ENCODE data around the gene ZNF385C. TPM values are rescaled to one million over a fixed set of nuclear protein-coding genes. Genes with fewer than 3 reads are reported as not detected.

Gene ZNF385C
- total RNA-seq, 1 experiment from 2014 or later, result 0.26 TPM

DNA sequence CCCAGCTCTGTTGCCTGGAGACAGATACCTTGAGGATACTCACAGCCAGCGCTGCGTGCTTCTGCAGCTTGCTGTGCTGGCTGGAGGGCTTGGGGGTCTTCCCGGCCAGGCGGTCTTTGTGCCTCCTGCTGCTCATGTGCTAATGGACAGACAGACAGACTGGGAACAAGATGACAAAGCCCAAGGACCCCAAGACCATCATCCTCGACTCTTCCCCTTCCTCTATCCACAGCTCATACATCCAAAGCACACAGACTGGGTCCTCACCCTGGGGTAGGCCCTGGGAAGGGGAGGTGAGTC lies 70.7 kb downstream of the ZNF385C start:
- Mint-ChIP-seq H3K27me3 (ENCODE audit: insufficient read depth, unreplicated experiment) (no peaks in the 10 kb centered on the region), H3K9me3 (ENCODE audit: unreplicated experiment) (no peaks in the 10 kb centered on the region)
- no TSS peak for BruUV-seq (replicated peaks)

DNA sequence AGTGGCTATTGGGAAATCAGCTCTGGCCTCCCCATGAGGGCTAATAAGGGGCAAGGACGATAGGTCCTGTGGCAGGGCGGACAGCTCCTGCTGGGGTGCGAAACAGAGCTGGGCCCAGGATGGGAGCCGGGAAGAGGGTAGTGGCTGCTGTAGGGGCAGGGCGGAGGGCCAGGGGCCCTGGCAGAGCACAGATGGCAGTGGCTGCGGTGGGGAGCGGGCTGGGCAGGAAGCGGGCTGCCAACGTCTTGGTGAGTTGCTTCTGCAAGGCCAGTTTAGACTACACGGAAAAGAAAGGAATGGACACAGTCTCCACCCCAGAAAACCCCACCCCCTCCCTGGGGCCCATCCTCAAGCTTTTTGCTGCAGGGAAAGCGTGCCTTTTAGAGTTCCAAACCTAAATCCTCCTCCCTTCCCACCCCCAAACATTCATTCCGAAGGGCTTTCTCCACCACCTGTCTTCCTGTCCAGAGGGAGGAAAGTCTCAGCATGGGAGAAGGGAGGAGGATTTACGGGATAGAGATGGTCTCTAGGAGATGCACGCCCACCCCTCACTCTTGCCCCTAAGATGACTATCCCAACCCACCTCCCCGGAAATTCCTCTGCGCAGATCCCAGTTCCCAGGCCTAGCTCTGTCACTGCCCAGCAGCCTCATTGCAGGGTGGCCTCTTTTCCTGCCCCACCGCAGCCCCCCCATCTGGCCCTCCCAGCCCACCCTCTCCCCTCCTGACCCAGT lies 71.2 kb downstream of the ZNF385C start:
- H3K27me3 Mint-ChIP-seq (ENCODE audit: insufficient read depth, unreplicated experiment), result no peaks in the 10 kb centered on the region
- POLR2A ChIA-PET, result interaction anchor here (1.0 to 3.7 kb wide), 2 partner anchors 10 to 85 kb away, joined by 3 to 10 read pairs; partner anchors contain the start of gene DNAJC7
- H3K27ac Mint-ChIP-seq (ENCODE audit: low read depth, unreplicated experiment), result no peak overlapping the region
- DNase-seq (ENCODE audit: unreplicated experiment), result no peak
- H3K4me3 Mint-ChIP-seq (ENCODE audit: unreplicated experiment), result no peak overlapping the region
- H3K36me3 Mint-ChIP-seq (ENCODE audit: insufficient read depth, unreplicated experiment), result peaks cover 33% of the 10 kb centered on the region
- CTCF ChIA-PET, result interaction anchor here (0.5 to 7.0 kb wide), 8 partner anchors 13 to 95 kb away, joined by 4 to 40 read pairs (median 11); partner anchors contain the start of gene DHX58
- BruUV-seq (replicated peaks), result no TSS peak
- peaks cover 6% of the 10 kb centered on the region for H3K4me1 Mint-ChIP-seq (ENCODE audit: insufficient read depth, unreplicated experiment)
- TF ChIP-seq, protein P1, sequence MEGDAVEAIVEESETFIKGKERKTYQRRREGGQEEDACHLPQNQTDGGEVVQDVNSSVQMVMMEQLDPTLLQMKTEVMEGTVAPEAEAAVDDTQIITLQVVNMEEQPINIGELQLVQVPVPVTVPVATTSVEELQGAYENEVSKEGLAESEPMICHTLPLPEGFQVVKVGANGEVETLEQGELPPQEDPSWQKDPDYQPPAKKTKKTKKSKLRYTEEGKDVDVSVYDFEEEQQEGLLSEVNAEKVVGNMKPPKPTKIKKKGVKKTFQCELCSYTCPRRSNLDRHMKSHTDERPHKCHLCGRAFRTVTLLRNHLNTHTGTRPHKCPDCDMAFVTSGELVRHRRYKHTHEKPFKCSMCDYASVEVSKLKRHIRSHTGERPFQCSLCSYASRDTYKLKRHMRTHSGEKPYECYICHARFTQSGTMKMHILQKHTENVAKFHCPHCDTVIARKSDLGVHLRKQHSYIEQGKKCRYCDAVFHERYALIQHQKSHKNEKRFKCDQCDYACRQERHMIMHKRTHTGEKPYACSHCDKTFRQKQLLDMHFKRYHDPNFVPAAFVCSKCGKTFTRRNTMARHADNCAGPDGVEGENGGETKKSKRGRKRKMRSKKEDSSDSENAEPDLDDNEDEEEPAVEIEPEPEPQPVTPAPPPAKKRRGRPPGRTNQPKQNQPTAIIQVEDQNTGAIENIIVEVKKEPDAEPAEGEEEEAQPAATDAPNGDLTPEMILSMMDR (IDR thresholded peaks at IDR 0.05; ENCODE audit: unreplicated experiment), result no peak
- intact Hi-C loops (cut with micrococcal nuclease), result no loop called here
- H3K9me3 Mint-ChIP-seq (ENCODE audit: unreplicated experiment), result no peaks in the 10 kb centered on the region

More for the DNA sequence above, 70.7 kb downstream of the ZNF385C start:
- ChIA-PET CTCF (interaction anchor here (1.1 to 7.0 kb wide), 2 partner anchors 38 to 89 kb away, joined by 4 to 40 read pairs; no protein-coding TSS in a partner anchor), POLR2A (interaction anchor here (3.7 kb wide), 1 partner anchor 11 kb away, joined by 10 read pairs; the partner anchor contains the start of gene DNAJC7)
- H3K4me1 Mint-ChIP-seq (ENCODE audit: insufficient read depth, unreplicated experiment), result peaks cover 6% of the 10 kb centered on the region
- DNase-seq (ENCODE audit: unreplicated experiment), result no peak
- TF ChIP-seq, protein P1 (IDR thresholded peaks at IDR 0.05; ENCODE audit: unreplicated experiment), result no peak
- intact Hi-C loops (cut with micrococcal nuclease), result no loop called here
- H3K27ac Mint-ChIP-seq (ENCODE audit: low read depth, unreplicated experiment), result no peak overlapping the region
- H3K4me3 Mint-ChIP-seq (ENCODE audit: unreplicated experiment), result no peak overlapping the region
- H3K36me3 Mint-ChIP-seq (ENCODE audit: insufficient read depth, unreplicated experiment), result peaks cover 29% of the 10 kb centered on the region

DNA sequence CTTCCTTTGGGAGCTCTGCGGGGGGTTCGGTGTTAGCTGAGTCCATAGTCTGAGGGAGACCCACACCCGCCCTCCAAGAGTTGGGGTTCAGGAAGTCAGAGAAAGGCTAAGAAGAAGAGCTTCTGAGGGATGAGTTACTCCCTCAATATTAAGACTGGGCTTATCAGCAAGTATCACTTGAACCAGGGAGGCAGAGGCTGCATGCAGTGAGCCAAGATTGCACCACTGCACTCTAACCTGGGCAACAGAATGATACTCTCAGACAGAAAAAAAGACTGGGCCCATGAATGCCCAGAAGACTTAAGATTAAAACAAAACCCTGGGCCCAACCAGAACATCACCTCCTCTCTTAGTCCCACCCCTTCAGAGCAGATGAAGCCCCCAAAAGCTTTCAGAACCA lies 72.3 kb downstream of the ZNF385C start:
- no peak for DNase-seq (ENCODE audit: unreplicated experiment)
- H3K27me3 Mint-ChIP-seq (ENCODE audit: insufficient read depth, unreplicated experiment), result no peaks in the 10 kb centered on the region
- intact Hi-C loops (cut with micrococcal nuclease), result loop anchor here (1.0 kb wide), 3 partner anchors 63 to 90 kb away; no protein-coding TSS in a partner anchor
- ChIA-PET CTCF (interaction anchor here (0.6 to 7.0 kb wide), 14 partner anchors 10 to 650 kb away, joined by 3 to 40 read pairs (median 4); partner anchors contain the start of gene DHX58), POLR2A (interaction anchor here (0.9 to 3.7 kb wide), 4 partner anchors 9 to 1031 kb away, joined by 3 to 10 read pairs (median 6); partner anchors contain the start of genes DNAJC7 and KAT2A)
- H3K4me1 Mint-ChIP-seq (ENCODE audit: insufficient read depth, unreplicated experiment), result peaks cover 13% of the 10 kb centered on the region
- TF ChIP-seq, protein P1 (IDR thresholded peaks at IDR 0.05; ENCODE audit: unreplicated experiment), result no peak
- no peaks in the 10 kb centered on the region for H3K9me3 Mint-ChIP-seq (ENCODE audit: unreplicated experiment)
- peaks cover 43% of the 10 kb centered on the region for H3K36me3 Mint-ChIP-seq (ENCODE audit: insufficient read depth, unreplicated experiment)
- H3K27ac Mint-ChIP-seq (ENCODE audit: low read depth, unreplicated experiment), result no peak overlapping the region
- BruUV-seq (replicated peaks), result no TSS peak
- no peak overlapping the region for H3K4me3 Mint-ChIP-seq (ENCODE audit: unreplicated experiment)

DNA sequence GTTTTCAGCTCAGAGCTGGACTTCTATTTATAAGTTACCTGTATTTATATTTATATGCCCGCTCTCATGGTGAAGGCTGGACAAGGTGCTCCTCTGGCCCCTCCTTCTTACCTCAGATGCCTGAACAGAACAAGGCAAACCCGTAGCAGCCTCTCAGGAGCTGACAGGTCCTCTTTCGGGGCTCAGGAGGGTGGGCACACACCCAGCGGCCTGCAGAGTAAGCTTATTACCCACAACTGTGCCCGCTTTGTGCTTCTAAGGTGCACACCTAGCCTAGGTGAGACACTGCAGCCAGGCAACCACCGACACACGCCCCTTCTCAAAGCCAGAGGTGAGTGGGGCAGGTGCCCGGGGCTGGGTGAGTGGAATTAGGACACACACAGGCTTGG lies 73.1 kb downstream of the ZNF385C start:
- DNase-seq (ENCODE audit: unreplicated experiment), result no peak
- Mint-ChIP-seq H3K4me3 (ENCODE audit: unreplicated experiment) (no peak overlapping the region), H3K27ac (ENCODE audit: low read depth, unreplicated experiment) (peak overlapping the region; percentile 58), H3K9me3 (ENCODE audit: unreplicated experiment) (no peaks in the 10 kb centered on the region), H3K4me1 (ENCODE audit: insufficient read depth, unreplicated experiment) (peaks cover 13% of the 10 kb centered on the region), H3K27me3 (ENCODE audit: insufficient read depth, unreplicated experiment) (no peaks in the 10 kb centered on the region), H3K36me3 (ENCODE audit: insufficient read depth, unreplicated experiment) (peaks cover 43% of the 10 kb centered on the region)
- intact Hi-C loops (cut with micrococcal nuclease), result loop anchor here (1.0 kb wide), 3 partner anchors 62 to 91 kb away; no protein-coding TSS in a partner anchor
- ChIA-PET CTCF (interaction anchor here (0.6 to 7.0 kb wide), 30 partner anchors 9 to 484 kb away, joined by 3 to 40 read pairs (median 3); partner anchors contain the start of genes DHX58 and KAT2A), POLR2A (interaction anchor here (0.6 to 3.7 kb wide), 6 partner anchors 8 to 1030 kb away, joined by 3 to 10 read pairs (median 5); partner anchors contain the start of genes DNAJC7 and KAT2A)
- TF ChIP-seq, protein P1 (IDR thresholded peaks at IDR 0.05; ENCODE audit: unreplicated experiment), result no peak
- no TSS peak for BruUV-seq (replicated peaks)

Measured in MCF 10A (cell line).